ENCODE data around the gene FSIP2.
"Not testable (repeated sequence)": the region's sequence is repeated elsewhere in the genome, so short reads cannot be mapped to it uniquely, and the experiment has no call there.

Gene FSIP2

DNA sequence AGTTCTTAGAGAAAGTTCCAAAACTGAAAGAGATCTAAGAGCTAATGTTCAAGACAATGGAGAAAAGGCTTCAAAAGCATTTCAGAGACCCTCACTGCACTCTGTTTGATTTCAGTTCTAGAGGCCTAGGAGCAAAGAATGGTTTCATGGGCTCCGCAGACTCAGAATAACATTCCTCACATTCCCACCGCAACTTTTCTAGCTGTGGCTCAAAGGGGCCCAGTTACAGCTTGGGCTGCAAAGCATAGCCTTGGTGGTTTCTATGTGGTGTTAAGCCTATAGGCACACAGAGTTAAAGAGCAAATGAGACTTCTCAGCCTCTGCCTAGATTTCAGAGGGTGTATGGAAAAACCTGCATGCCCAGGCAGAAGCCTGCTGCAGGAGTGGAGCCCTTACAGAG lies 73.0 kb downstream of the FSIP2 start:
- no peak for DNase-seq

DNA sequence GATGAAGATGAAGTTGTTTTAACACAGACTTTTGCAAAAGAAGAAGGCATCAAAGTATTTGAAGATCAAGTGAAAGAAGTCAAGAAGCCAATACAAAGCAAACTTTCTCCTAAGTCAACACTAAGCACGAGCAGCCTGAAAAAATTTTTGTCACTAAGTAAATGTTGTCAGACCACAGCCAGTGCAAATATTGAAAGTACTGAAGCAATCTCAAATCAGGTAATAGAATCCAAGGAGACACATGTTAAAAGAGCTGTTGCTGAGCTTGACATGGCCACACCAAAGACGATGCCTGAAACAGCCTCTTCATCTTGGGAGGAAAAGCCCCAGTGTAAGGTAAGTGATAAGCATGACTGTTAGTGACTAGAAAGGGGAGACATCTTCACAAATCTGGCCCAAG lies 75.1 kb downstream of the FSIP2 start:
- no peak for DNase-seq

DNA sequence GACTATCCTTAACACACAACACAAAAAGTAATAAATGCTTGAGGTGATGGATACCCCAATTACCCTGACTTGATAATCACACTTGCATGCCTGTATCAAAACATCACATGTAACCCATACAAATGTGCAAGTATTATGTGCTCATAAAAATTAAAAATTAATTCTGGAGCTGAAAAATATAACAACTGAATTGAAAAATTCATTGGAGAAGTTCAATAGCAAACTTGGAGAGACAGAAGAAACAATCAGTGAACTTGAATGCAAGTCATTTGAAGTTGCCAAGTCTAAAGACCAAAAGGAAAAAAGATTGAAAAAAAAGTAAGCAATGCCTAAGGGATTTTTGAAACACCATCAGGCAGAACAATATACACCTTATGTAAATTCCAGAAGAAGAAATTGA lies 79.4 kb downstream of the FSIP2 start:
- DNase-seq, result no peak

DNA sequence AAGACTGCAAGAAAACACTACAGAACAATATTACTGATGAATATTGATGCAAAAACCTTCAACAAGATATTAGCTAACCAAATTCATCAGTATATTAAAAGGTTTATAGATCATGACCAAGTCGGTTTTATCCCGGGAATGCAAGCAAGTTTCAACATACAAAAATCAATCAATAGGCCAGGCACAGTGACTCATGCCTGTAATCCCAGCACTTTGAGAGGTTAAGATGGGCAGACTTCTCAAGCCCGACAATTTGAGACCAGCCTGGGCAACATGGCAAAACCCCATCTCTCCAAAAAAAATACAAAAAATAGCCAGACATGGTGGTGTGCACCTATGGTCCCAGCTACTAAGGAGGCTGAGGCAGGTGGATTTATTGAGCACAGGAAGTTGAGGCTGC lies 82.9 kb downstream of the FSIP2 start:
- DNase-seq, result no peak

DNA sequence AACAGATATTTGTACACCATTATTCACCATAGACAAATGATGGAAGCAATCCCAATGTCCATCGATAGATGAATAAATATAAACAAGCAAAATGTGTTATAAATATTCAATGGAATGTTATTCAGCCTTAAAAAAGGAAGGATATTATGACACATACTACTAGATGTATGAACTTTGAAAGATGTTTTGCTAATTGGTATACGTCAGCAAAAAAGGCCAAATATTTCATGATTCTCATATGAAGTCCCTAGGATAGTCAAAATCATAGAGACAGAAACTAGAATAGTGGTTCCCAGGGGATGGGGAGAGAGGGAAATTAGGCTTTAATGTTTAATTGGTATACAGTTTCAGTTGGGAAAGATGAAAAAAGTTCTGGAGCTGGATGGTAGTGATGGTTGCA lies 85.2 kb downstream of the FSIP2 start:
- DNase-seq, result no peak

DNA sequence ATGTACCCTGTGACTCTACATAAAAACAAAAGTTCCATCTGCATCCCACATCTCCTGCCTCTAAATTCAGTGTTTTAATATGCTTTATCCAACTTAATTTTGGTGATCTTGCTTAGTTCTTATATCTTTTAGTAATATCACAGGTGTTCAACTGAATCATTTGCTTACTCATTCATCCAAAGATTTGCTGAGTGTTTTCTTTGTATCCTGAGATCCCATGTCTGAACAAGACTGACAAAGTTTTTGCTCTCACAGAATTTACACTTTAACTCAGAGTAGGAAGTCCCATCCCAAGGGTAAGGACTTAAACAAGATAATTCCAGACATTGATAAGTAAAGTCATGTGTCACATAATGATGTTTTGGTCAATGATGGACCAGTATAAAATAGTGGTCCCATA lies 87.0 kb downstream of the FSIP2 start:
- no peak for DNase-seq

DNA sequence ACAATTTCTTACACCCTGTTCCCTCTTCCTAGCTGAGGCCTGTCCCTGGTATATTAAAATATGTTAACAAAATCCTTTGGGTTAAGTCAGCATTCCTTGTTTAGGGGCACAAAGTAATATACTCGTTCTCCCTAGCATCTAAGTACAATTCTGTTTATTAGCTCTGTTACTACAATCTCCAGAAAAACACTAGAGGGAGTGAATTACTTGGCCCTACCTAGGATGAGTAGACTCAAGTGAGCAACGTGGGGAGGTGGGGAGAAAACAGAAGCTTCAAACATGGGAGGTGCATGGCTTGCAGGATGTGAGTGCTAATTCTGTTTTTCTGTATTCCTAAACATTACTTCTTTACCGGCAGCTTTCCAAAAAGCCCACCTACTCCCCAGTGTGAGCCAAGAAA lies 89.7 kb downstream of the FSIP2 start:
- no peak for DNase-seq

DNA sequence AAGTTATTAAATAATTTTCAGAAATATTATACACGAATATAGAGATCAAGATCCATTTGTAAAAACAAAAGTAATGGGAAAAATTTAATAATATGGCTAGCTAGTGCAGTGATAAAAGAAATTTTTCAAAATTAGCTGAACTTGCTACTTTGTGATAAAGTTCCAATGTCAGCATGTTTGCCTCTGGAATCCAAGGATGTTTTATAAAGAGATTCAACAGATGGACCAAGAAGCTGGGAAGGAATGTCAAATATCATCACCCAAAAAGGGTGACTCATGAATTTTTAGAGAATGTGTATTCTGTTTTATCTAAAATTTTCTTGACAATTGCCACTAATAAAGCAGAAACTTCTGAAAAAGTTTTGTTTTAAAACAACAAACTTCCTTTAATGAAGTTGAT lies 95.3 kb downstream of the FSIP2 start:
- DNase-seq, result no peak

DNA sequence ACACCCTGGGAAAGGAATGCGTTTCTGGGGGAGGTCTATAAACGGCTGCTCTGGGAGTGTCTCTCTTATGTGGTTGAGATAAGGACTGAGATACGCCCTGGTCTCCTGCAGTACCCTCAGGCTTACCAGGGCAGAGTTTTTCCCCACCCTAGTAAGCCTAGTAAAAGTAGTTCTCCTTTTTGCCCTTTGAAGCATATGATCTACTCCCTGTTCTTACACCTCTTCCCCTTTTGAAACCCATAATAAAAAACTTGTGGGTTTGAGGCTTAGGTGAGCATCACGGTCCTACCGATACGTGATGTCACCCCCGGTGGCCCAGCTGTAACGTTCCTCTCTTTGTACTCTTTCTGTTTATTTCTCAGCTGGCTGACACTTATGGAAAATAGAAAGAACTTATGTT lies 97.4 kb downstream of the FSIP2 start:
- no peak for DNase-seq

DNA sequence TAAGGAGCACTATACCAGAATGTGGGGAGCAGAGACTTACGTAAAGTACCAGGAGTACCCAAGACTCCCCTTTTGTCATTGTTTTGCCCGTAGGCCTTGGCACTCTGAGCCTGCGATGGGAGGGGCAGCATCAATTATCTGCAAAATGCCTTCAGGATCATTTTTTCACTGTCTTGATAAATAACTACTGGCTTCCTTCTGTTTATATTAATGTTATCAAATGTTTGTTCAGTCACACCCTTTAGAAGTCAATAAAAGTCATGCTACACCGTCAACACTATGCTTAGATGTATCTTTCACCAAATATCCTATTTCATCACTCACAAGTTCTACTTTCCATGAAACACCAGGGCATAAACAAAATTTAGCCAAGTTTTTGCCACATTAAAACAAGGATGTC lies 116.3 kb downstream of the FSIP2 start:
- no peak for DNase-seq

DNA sequence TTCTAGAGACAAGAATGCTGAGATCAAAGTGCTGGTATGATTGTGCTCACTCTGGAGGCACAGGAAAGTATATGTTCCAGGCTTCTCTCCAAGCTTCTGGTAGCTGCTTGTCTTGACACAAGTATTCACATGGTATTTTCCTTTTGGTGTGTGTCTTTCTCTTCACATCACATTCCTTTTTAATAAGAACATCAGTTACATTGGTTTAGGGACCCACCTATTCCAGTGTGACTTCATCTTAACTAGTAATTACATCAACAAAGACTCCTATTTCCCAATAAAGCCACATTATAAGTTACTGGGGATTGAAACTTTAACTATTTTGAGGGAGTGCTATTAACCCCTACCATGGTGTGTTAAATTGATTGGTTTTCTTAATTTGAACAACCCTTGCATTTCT lies 119.1 kb downstream of the FSIP2 start:
- DNase-seq, result no peak

DNA sequence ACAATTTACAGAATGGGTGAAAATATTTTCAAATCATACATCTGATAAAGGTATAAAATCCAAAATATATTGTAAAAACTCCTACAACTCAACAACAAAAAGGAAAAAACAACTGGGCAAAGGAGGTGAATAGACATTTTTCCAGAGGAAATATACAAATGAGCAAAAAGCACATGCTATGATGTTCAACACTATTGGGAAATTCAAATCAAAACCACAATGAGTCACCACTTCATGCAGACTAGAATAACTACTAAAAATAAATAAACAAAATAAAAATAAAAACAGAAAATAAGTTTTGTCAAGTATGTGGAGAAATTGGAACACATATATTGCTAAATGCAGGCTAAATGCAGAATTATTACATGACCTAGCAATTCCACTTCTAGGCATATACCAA lies 120.9 kb downstream of the FSIP2 start:
- DNase-seq, result no peak

DNA sequence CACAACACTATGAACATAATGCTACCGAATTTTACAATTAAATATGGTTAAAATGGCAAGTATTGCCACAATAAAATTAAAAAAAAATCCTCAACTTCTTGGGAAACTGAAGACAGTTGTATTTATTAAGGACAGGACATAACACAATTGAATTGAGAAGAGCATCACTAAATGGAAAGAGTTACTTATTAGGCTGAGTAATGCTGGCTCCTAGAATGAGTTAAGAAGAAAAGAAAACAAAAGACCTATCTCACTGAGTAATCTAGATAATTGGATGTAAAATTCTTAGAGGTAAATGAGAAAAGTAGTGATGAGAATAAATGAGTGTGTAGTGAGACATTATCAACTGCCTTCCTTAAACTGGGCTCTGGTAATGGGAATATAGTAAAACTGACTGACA lies 121.7 kb downstream of the FSIP2 start:
- no peak for DNase-seq

DNA sequence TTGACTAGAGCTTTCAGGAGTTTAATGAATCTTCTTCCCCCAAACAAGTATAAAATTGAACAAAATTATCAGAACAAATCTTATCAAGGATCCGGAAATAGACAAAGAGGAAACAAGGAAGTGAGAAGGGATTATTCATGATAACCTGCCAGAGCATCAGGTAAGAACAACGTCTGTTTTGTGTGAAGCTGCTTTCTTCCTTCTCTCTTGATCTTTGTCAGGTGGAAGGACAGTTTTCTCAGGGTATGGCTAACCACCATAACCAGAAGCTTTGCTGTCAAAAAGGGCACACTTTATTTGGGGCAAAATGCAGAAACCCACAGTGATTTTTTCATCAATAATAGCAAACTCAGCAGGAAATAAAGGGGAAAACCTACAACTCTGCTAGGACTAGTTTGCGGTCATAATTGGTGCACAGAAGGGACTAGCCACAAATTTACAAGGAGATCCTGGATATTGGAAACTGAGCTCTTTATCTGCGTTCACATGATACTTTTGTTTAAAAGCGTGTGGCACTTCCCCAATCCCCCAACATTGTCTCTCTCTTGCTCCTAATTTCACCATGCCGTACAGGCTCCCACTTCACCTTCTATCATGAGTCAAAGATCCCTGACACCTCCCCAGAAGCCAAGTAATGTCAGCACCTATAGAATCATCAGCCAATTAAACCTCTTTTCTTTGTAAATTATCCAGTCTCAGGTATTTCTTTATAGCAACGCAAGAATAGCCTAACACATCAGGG lies 124.2 kb downstream of the FSIP2 start:
- no peak for DNase-seq

DNA sequence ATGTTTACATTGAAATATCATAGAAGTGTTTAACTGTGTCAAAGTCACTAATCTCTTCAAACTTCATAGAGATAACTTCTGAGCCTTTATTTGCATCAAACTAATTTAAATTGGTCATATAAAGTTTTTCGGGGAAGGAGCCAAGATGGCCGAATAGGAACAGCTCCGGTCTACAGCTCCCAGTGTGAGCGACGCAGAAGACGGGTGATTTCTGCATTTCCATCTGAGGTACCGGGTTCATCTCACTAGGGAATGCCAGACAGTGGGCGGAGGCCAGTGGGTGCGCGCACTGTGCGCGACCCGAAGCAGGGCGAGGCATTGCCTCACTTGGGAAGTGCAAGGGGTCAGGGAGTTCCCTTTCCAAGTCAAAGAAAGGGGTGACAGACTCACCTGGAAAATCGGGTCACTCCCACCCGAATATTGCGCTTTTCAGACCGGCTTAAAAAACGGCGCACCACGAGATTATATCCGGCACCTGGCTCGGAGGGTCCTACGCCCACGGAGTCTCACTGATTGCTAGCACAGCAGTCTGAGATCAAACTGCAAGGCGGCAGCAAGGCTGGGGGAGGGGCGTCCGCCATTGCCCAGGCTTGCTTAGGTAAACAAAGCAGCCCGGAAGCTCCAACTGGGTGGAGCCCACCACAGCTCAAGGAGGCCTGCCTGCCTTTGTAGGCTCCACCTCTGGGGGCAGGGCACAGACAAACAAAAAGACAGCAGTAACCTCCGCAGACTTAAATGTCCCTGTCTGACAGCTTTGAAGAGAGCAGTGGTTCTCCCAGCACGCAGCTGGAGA lies 126.1 kb downstream of the FSIP2 start:
- DNase-seq, result not testable (repeated sequence)

DNA sequence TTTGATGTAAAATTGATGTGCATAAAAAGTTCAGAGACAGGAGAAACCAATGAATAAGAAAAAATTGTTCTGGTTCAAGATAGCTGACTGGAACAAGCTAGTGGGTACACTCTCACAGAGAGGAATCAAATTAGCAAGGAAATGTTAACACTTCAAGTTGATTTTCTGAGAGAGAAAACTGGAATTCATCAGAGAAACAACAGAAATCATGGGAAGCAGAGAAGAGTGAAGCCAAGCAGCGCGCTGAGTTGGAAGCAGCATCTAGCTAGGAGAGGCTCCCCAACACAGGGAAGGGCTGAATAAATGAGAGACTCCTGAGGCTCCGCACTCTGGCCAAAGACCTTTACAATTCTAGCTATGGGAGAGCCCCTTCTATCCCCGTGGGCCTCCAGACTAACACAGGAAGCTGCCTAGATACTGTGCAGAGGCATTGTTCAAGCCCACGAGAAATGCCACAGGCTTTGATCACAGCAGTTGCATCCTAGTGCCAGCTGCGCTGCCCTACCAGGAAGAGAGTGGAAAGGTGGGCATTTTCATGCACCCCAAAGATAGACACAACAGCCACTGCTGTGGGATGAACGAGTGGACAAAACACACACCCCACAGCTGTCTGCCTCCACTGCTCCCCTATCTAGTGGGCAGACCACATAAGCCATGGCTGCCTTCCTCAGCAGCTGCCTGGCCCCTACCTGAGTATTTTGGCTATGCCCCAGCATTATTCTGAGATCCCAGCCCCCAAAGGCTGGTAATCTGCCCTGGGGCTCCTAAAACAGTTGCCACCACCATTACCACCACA lies 136.7 kb downstream of the FSIP2 start:
- DNase-seq, result no peak

DNA sequence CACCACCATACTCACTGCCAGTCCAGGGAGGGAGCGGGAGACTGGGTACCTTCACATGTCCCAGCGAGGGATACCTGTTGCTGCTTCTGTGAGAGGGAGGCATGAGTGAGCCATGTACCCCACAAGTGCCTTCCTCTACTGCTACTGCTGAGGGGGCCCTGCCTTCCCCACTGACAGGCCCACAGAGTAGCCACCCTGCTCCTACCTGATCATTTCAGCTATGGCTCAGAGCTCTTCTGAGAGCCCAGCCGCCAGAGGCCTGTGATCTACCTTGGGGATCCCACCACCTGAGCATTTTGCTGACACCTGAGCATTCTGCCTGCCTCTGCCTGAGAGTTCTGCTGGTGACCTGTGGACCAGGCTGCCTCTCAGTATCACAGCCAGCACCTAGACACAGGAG lies 137.6 kb downstream of the FSIP2 start:
- DNase-seq, result no peak

DNA sequence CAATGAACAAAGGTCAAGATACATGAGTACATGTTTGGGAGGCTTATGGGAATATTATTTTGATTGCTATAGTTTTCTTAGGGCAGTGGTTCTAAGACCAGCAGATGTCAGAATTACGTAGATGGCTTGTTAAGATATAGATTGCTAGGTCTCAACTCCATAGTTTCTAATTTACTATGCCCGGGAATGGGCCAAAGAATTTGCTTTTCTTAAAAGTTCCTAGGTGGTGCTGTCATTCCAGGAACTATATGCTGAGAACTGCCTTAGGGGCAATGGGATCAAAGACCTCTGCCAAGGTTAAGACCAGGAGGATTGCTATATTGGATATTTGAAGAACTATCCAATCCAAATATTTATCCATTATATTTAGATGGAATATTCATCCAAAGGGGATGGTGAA lies 141.8 kb downstream of the FSIP2 start:
- no peak for DNase-seq
